RCC 7860 (cell line): ENCODE data around the gene EDC4.
A peak's percentile ranks its signal among the peaks of the same experiment; 100 is the strongest.
"Not testable (repeated sequence)": the region's sequence is repeated elsewhere in the genome, so short reads cannot be mapped to it uniquely, and the experiment has no call there.

Source experiments
- DNase-seq: peaks from one replicate; pipeline ENCODE4 v3.0.0-alpha.2; 2015; ENCODE audit warnings: low spot score
- FAIRE-seq: peaks from 2 replicates; lab custom pipeline; 2012; peaks lifted over from hg19 to GRCh38; lab: Jason Lieb, UNC

EDC4 gene, protein sequence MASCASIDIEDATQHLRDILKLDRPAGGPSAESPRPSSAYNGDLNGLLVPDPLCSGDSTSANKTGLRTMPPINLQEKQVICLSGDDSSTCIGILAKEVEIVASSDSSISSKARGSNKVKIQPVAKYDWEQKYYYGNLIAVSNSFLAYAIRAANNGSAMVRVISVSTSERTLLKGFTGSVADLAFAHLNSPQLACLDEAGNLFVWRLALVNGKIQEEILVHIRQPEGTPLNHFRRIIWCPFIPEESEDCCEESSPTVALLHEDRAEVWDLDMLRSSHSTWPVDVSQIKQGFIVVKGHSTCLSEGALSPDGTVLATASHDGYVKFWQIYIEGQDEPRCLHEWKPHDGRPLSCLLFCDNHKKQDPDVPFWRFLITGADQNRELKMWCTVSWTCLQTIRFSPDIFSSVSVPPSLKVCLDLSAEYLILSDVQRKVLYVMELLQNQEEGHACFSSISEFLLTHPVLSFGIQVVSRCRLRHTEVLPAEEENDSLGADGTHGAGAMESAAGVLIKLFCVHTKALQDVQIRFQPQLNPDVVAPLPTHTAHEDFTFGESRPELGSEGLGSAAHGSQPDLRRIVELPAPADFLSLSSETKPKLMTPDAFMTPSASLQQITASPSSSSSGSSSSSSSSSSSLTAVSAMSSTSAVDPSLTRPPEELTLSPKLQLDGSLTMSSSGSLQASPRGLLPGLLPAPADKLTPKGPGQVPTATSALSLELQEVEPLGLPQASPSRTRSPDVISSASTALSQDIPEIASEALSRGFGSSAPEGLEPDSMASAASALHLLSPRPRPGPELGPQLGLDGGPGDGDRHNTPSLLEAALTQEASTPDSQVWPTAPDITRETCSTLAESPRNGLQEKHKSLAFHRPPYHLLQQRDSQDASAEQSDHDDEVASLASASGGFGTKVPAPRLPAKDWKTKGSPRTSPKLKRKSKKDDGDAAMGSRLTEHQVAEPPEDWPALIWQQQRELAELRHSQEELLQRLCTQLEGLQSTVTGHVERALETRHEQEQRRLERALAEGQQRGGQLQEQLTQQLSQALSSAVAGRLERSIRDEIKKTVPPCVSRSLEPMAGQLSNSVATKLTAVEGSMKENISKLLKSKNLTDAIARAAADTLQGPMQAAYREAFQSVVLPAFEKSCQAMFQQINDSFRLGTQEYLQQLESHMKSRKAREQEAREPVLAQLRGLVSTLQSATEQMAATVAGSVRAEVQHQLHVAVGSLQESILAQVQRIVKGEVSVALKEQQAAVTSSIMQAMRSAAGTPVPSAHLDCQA (N-terminal part only)

DNA sequence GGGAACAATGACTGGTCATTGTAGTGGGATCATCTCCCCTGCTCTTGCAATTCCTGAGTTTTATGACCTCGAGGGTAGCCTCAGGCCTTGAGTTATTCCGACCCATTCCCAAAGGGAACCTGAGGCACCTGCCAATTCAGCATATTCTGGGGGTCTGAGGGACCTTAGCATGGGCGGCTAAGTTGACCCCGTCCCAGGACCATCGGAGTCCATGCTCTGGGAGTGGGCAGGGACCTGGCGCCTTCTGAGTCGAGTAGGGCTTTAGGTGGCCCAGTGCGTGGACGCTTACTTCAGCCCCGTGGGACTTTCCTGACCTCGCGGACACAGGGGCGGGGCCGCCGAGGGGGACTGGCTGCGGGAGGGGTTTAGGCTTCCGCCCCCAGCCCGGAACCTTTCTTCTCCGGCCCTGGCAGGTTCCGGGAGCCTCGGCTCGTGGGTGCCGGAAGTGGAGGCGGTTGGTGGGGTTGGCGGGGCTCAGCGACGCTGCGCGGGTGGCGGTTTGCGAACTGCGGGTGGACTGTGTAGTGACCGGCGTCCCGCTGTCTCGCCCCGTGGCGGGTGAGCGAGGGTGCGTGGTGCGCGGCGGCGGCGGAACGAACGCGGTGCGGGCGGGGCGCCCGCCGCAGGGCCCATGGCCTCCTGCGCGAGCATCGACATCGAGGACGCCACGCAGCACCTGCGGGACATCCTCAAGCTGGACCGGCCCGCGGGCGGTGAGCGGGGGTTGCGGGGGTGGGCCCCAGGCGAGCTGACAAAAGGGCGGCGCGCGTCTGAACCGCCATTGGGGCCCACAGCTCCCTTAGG, at the start of gene EDC4:
Gene EDC4 (plus strand): TSS at position 422 of the 804 bp plus-strand sequence. CDS start 210 bp downstream, at position 632.
- FAIRE-seq (no peak), DNase-seq (peak; percentile 65)

DNA sequence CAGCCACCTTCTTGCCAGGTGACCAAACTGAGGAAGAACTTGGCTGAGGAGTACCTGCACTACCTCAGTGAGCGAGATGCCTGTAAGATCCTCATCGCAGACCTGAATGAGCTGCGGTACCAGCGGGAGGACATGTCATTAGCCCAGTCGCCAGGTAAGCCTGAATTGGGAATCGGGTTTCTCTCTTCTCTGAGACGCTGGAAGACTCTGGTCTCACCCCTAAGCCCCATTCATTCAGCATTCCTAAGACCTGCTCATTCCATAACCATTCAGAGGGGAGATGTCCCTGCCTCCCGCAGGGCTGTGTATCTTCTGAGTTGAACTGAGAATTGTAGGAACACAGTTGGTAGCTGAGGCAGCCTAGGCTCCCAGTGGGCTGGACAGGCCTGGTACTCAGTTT, 47.7 kb upstream of the EDC4 start:
- DNase-seq (no peak), FAIRE-seq (no peak)

DNA sequence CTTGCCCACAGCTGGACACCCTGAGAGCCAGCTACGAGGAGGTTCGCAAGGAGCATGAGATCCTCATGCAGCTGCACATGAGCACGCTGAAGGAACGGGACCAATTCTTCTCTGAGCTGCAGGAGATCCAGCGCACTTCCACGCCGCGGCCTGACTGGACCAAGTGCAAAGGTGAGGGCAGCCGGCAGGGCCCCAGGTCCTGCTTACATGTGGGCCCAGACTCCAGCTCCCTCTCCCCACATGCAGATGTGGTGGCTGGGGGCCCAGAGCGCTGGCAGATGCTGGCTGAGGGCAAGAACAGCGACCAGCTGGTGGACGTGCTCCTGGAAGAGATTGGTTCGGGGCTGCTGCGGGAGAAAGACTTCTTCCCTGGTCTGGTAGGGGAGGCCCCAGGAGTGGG, 46.9 kb upstream of the EDC4 start:
- no peak for FAIRE-seq

DNA sequence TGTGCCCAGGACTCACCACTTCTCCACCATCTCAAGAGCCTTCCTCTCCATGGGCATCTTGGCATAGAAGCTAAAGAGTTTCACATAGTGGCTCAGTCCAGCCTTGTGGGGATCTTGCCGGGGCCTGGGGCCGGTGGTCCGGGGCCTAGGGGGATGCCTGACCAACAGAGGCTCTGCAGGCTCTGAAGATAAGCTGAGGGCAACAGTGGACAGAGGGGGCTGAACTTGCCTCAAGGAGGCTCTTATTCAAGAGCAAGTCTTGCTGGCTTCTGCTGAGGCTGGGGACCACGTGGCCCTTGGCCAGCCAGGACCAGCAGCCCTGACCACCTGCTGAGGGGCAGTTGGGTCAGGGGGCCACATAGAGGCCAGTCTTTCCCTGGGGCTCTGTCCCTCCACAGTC, 44.2 kb upstream of the EDC4 start:
- no peak for FAIRE-seq
- DNase-seq, result no peak

More for the DNA sequence above, 46.9 kb upstream of the EDC4 start:
- DNase-seq, result no peak

DNA sequence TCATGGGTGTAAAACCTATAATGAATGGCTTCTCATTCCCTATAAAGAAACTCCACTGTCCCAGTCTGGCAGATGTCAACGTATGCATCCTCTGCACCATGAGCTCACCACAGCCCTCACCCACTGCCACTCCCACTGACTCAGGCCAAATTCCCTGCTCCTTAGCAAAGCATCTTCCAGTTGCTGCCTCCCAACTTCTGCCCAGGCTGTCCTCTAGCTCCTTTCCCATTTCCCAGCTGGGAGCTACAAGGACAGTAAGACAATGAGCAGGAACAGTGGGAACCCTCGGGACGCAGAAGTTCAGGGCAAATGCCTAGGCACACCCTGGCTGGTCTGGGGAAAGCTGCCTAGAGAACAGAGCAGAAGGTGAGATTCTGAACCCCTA, 39.8 kb upstream of the EDC4 start:
- FAIRE-seq, result no peak

DNA sequence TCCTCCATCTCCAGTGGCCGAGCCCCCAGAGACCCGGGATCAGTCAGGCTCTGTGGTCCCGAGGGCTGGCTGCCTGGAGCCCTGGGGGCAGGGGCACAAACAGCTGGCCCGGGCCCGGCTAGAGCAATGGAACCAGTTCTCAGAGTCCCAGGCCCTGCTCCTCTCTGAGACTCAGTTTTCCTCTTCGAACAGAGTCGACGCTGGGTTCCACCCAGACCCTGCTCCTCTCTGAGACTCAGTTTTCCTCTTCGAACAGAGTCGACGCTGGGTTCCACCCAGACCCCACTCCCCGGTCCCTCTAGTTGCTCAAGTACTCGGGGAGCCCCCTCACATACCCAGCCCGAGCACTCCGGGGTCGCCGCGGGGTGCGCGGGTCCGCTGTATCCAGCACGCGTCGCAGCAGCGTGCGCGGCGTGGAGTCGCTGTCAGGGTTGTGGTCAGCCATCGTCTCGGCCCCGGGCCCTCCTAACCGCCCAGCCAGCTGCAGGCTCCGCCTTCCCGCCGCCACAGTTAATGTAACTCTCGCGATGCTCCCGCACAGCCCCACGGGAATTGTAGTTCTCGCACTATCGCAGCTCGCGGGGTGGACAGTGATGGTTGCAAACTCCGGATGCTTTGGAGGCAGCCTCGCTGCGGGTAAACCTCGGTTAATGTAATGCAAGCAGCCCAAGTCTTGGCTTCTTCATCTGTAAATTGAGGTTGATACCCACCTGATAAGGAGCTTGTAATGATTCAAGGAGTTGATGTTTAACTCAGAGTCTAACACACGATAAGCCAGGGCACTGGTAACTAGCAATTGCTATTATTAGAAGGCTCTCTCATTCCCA, 39.2 kb upstream of the EDC4 start:
- DNase-seq (peak; percentile 75), FAIRE-seq (no peak)

More for the DNA sequence above, 39.8 kb upstream of the EDC4 start:
- peak; percentile 48 for DNase-seq

DNA sequence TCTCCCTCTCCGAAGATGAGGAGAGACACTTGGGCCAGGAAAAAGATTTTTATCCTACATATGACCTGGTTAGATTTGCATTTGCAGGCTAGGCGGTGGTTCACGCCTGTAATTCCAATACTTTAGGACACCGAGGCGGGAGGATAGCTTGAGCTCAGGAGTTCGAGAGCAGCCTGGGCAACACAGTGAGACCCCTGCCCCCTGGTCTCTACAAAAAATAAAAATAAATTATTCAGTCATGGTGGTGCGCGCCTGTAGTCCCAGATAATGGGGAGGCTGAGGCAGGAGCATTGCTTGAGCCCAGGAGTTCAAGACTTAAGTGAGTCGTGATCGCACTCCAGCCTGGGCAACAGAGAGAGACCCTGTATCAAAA, 38.6 kb upstream of the EDC4 start:
- no peak for DNase-seq
- FAIRE-seq, result no peak

DNA sequence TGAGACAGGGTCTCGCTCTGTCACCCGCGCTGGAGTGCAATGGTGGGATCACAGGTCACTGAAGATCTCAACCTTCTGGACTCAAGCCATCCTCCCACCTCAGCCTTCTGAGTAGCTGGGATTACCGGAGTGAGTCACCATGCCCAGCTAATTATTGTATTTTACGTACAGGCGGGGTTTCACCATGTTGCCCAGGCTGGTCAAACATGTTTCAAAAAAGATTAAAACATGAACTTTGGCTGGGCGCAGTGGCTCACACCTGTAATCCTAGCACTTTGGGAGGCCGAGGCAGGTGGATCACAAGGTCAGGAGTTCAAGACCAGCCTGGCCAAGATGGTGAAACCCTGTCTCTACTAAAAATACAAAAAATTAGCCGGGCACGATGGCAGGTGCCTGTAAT, 35.7 kb upstream of the EDC4 start:
- FAIRE-seq, DNase-seq: not testable (repeated sequence)

DNA sequence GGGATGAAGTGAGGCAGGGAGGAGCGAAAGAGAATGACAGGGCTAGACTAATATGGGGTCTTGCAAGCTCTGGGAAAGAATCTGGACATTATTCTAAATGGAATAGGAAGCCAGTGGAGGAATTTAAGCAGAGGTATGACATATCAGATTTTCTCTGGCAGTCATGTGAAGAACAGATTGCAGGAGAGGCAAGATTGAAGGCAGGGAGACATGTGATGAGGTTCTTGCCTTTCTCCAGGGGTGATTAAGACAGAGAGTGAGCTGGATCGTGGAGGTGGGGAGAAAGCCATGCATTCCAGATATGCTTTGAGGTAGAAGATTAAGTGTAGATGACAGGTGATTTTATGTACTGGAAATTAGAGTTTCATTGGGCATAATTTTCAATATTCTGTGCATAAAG, 35.0 kb upstream of the EDC4 start:
- no peak for DNase-seq
- no peak for FAIRE-seq

DNA sequence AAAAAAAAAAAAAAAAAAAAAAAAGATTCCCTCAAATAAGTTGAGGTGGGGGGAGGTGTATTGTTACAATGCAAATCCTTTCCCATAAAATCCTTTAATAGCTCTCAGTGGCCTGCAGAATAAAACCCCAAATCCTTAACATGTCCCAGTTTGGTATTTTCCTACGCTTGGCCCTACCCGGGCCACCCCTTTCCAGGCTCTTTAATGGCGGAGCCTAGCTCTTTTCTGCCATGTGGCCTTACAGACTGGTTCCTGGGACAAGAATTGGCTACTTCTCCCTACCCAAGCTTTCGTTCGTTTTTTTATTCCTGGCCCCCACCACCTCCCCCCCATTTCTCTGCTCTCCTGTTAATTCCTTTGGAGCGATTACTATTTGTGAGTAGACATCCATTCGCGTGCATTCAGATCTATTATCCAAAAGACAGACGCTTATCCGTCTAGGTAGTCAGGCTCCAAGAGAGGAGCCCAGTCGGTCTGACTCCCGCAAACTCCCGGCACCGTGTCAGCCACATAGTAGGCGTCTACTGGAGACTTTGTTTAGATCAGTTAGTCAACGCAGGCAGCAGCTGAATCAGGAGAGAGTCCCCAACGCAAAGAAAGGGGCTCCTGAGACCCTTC, 31.5 kb upstream of the EDC4 start:
- DNase-seq (no peak), FAIRE-seq (no peak)

DNA sequence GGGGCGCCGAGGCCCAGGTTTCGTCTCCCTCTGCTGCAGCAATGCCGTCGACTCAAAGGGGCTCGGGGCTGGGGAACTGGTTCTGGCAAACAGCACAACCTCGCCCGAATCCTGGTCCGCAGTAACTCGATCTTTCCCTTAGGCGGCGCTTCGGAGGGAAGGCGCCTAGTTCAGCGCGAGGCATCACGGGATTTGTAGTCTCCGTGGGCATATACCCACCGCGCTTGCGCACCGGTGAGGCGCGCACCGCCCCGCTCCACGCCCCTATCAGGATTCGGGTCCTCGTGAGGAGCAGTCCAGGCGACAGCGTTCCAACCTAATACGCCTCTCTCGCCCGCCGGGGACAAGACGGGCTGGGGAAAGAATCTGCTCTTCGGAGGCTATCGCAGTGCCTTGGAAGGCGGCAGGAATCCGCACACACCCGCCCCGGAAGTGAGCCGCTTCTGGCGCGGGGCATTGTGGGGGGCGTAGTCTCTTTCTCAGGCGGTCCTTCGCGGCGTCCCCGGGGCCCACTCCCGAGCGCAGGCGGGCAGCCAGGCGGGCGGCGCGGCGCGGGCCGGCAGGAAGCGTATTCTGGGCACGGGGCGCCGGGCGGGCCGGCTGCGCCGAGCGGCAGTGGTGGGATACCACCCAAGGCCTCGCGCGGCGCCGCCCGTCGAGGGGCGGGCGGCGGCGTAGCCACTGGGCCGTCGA, 30.9 kb upstream of the EDC4 start, which contains the start of gene THAP11:
Gene THAP11 (plus strand): TSS at position 505 of the 693 bp plus-strand sequence. CDS start 235 bp downstream, outside the sequence.
- peak; percentile 87 for DNase-seq
- FAIRE-seq, result no peak

DNA sequence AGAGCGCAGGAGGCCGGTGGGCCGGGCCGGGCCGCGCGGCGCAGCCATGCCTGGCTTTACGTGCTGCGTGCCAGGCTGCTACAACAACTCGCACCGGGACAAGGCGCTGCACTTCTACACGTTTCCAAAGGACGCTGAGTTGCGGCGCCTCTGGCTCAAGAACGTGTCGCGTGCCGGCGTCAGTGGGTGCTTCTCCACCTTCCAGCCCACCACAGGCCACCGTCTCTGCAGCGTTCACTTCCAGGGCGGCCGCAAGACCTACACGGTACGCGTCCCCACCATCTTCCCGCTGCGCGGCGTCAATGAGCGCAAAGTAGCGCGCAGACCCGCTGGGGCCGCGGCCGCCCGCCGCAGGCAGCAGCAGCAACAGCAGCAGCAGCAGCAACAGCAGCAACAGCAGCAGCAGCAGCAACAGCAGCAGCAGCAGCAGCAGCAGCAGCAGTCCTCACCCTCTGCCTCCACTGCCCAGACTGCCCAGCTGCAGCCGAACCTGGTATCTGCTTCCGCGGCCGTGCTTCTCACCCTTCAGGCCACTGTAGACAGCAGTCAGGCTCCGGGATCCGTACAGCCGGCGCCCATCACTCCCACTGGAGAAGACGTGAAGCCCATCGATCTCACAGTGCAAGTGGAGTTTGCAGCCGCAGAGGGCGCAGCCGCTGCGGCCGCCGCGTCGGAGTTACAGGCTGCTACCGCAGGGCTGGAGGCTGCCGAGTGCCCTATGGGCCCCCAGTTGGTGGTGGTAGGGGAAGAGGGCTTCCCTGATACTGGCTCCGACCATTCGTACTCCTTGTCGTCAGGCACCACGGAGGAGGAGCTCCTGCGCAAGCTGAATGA, 30.1 kb upstream of the EDC4 start:
- DNase-seq, result no peak
- no peak for FAIRE-seq

DNA sequence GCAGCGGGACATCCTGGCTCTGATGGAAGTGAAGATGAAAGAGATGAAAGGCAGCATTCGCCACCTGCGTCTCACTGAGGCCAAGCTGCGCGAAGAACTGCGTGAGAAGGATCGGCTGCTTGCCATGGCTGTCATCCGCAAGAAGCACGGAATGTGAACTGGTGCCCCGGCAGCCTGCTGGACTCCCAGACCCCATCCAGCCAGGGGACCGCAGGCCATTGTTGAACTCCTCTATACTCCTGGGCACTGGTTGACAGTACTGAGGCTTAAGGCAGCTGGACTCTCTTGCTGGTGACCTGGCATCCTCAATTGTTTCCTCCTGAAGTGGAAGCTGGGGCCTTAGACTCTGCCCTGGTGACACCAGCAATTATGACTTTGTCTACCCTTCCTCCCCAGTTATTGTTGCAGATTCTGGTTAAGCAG, 29.5 kb upstream of the EDC4 start:
- FAIRE-seq (no peak), DNase-seq (no peak)

DNA sequence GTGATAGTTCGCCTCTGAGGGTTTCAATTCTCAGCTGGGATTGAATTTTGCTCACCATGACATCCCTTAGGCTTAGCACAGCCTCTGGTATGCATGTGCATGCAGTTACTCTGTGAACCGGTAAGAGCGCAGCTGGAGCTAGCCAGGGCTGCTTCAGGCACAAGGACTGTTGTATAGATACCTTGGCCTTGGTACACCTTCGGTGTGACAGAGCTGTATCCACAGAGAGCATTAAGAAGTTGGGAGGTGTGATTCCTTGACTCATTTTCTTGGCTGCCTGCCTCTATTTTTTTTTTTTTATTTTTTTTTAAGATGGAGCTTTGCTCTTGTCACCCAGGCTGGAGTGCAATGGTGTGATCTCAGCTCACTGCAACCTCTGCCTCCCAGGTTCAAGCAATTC, 28.4 kb upstream of the EDC4 start:
- DNase-seq, result no peak
- FAIRE-seq, result no peak

DNA sequence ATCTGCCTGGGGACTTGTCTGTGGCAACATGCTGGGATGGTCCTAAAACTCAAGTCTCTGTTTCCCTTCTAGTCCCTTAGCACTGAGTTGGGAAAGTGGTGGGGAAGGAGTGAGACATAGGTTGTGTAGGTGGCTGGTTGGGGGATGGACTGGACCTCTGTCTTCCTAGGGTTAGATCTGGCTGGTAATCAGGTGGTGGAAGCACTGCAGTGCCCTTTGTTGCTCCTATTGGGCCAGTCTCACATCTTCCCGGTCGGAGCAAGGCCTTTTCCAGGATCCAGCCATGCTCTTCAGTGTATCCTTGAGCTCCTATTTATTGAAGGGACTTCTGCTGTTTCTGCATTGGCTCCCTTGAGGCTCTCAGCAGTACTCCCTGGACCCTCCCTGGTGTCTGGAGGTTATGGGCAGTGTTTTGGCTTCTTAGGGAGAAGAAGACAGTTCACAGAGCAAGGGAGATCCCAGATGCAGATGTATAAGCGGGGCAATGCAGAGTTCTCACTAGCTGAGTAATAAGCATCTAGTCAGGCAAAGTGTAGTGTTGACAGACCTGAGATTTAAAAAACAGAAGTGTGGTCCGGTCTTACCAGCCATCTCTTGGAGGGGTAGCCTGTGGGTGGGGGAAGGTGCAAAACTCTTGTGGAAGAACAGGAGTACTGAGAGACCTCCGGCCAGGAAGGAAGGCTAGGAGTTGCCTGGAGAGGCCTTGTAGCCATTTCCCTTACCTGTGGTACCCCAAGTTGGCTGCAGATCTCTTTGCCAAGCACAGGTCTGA, 27.4 kb upstream of the EDC4 start:
- FAIRE-seq, result no peak

DNA sequence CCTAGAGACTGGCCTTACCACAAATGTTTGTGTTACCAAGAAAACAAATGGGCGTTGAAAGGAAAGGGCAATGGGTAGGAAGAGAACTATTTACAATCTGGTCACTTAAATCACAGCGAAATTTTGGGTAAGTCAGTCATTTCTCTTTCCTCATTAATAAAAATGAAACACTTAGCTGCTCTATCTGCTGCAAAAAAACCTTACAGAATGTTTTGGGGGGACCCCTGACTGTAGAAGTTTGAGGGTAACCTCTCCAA, 26.9 kb upstream of the EDC4 start:
- DNase-seq, result no peak
- FAIRE-seq, result no peak

More for the DNA sequence above, 27.4 kb upstream of the EDC4 start:
- no peak for DNase-seq
